Activated CD4-positive, alpha-beta T cell treated with anti-CD3 and anti-CD28 coated beads for 36 hours (primary cell): ENCODE results near the gene ASTN2. TPM values are rescaled to one million over a fixed set of nuclear protein-coding genes. Genes with fewer than 3 reads are reported as not detected.

ENCODE experiments used
- ATAC-seq: fragments of 200-7000 bp; cut with Tn5 transposase; one replicate; pipeline ENCODE4 v1.10.0; 2021; ENCODE audit warnings: mild to moderate bottlenecking, moderate library complexity
- CTCF ChIA-PET: fragments of 350-600 bp; sonication (Branson Sonifier 250); formaldehyde crosslinking; loops from one replicate; lab custom pipeline; 2021; ENCODE audit warnings: antibody characterized with exemption; lab: Charles Lee
- POLR2A ChIA-PET: fragments of 350-600 bp; sonication (Branson Sonifier 250); formaldehyde crosslinking; loops from one replicate; lab custom pipeline; 2021; ENCODE audit warnings: antibody characterized with exemption, inconsistent platforms; lab: Charles Lee
- DNase-seq: peaks from one replicate; pipeline ENCODE4 v3.0.0-alpha.2; 2020
- H3K27ac Mint-ChIP-seq: one replicate; pipeline ENCODE4 v1.8.0; 2021; ENCODE audit warnings: mixed read lengths
- H3K27me3 Mint-ChIP-seq: one replicate; pipeline ENCODE4 v1.8.0; 2021; ENCODE audit warnings: mixed read lengths
- H3K36me3 Mint-ChIP-seq: one replicate; pipeline ENCODE4 v1.8.0; 2021; ENCODE audit warnings: low read depth, mixed read lengths
- H3K4me1 Mint-ChIP-seq: one replicate; pipeline ENCODE4 v1.8.0; 2021; ENCODE audit warnings: mixed read lengths
- H3K4me3 Mint-ChIP-seq: one replicate; pipeline ENCODE4 v1.8.0; 2021; ENCODE audit warnings: mild to moderate bottlenecking, moderate library complexity, mixed read lengths
- H3K9me3 Mint-ChIP-seq: one replicate; pipeline ENCODE4 v1.8.0; 2021; ENCODE audit warnings: low read depth, mixed read lengths
- intact Hi-C, 2 experiments: fragments of 100-400 bp; cut with DNase I in 1 of 2; cut with micrococcal nuclease in 1 of 2; formaldehyde crosslinking; loops; one replicate each; pipeline versions ENCODE4 v1.14.2 to v1.15.1; 2022 to 2024; cut with DNase I, micrococcal nuclease
- total RNA-seq, 2 experiments: library from RNA; stranded (reverse); gene quantifications; one replicate each; pipeline ENCODE4 v1.2.3, GENCODE V29; 2021

ASTN2 gene
- total RNA-seq, 2 experiments from 2014 or later = 3.0 to 4.2 TPM

GRCh38 chr9:117153021-117153420, 261.8 kb downstream of the ASTN2 start:
- Mint-ChIP-seq H3K4me3 (no peak overlapping the region), H3K36me3 (no peaks in the 10 kb centered on the region), H3K27me3 (no peaks in the 10 kb centered on the region), H3K4me1 (no peaks in the 10 kb centered on the region), H3K9me3 (no peaks in the 10 kb centered on the region), H3K27ac (no peak overlapping the region)
- intact Hi-C loops = no loop called here
- ATAC-seq (no peak), DNase-seq (no peak)
- ChIA-PET CTCF (no interaction called here), POLR2A (no interaction called here)

- Mint-ChIP-seq H3K27ac (no peak overlapping the region), H3K36me3 (no peaks in the 10 kb centered on the region), H3K4me3 (no peak overlapping the region), H3K4me1 (no peaks in the 10 kb centered on the region), H3K27me3 (no peaks in the 10 kb centered on the region), H3K9me3 (no peaks in the 10 kb centered on the region)
- ATAC-seq (no peak), DNase-seq (no peak)
- CTCF ChIA-PET = no interaction called here
- POLR2A ChIA-PET = no interaction called here
- intact Hi-C loops = no loop called here
These were observed 263.1 kb downstream of the ASTN2 start for GRCh38 chr9:117151716-117152115.

DNA sequence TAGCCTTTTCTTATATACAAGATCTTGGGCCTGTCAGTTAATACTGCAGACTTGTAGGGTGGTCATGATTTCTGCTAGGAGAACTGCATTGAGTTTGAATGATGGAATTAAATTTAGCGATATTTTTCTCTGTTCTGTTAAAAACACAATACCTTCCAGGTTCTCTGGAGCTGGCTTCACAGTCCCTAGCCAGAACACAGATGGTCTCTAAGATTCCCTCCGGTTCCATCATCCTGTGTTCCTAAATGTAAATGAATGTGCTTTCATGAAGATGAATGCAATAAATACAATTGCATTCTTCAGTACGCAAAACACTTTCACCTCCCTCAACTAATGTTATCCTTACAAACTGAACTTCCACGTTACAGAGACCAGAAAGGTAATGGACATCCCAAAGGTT, 264.9 kb downstream of the ASTN2 start:
- H3K36me3 Mint-ChIP-seq = no peaks in the 10 kb centered on the region
- no peaks in the 10 kb centered on the region for H3K4me1 Mint-ChIP-seq
- ChIA-PET POLR2A (no interaction called here), CTCF (no interaction called here)
- intact Hi-C loops = no loop called here
- no peak overlapping the region for H3K4me3 Mint-ChIP-seq
- no peak for ATAC-seq
- H3K9me3 Mint-ChIP-seq = no peaks in the 10 kb centered on the region
- H3K27ac Mint-ChIP-seq = no peak overlapping the region
- no peaks in the 10 kb centered on the region for H3K27me3 Mint-ChIP-seq
- no peak for DNase-seq

DNA sequence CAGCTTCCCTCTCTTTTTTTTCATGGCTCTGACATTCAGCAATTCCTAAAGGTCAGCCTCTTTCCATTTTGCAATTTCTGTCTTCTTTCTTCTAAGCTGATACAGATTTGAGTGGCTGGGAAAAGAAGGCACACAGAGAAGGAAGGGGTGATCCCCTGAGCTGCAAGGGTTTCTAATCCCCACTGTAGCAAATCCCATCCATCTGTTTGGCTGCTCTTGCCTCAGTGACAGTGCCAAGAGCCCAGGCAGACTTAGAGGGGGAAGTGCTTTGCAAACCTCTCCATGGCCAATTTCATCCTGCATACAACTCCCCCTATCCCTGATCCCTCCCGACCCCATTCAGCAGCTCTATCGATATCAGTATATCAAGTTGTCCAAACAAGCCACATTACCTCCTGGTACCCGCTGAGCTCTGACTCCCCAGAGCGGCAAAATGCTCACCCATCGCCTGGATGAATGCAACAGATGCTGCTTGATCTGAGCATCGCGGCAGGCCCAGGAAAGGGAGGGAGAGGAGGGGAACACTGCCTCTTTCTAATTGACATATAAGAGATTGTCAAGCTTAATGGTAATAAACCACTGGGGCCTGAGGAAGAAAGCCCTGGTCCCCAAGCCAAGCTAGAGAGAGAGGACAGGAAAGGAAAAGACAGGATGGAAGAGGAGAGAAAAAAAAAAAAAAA, 268.9 kb downstream of the ASTN2 start:
- H3K27me3 Mint-ChIP-seq = no peaks in the 10 kb centered on the region
- ChIA-PET CTCF (interaction anchor here (0.6 kb wide), 2 partner anchors 17 to 40 kb away, joined by 3 to 4 read pairs; no protein-coding TSS in a partner anchor), POLR2A (interaction anchor here (0.7 kb wide), 1 partner anchor 308 kb away, joined by 3 read pairs; no protein-coding TSS in a partner anchor)
- no peaks in the 10 kb centered on the region for H3K36me3 Mint-ChIP-seq
- intact Hi-C loops = no loop called here
- no peak overlapping the region for H3K27ac Mint-ChIP-seq
- H3K4me1 Mint-ChIP-seq = no peaks in the 10 kb centered on the region
- DNase-seq (no peak), ATAC-seq (no peak)
- peaks cover 1% of the 10 kb centered on the region for H3K9me3 Mint-ChIP-seq
- no peak overlapping the region for H3K4me3 Mint-ChIP-seq

DNA sequence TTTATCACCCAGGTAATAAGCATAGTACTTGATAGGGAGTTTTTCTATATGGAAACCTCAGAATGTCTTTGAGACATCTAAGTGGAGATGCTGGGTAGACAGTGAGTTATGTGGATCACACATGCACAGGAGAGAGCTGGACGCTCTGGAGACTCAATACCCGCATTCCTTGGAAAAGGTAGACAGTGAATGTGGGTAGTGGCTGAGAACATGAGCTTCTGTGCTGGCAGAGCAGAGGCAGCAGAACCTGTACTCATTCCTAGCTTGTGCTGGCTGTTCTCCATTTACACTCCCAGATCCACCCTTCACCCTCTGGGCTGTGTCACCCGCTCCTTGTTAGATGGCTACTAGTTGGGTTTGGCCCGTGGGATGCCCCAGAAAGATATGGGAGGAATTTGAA, 269.8 kb downstream of the ASTN2 start:
- no peak for DNase-seq
- Mint-ChIP-seq H3K4me1 (no peaks in the 10 kb centered on the region), H3K4me3 (no peak overlapping the region), H3K36me3 (no peaks in the 10 kb centered on the region), H3K27ac (no peak overlapping the region), H3K27me3 (no peaks in the 10 kb centered on the region), H3K9me3 (peaks cover 1% of the 10 kb centered on the region)
- intact Hi-C loops = no loop called here
- ChIA-PET CTCF (no interaction called here), POLR2A (no interaction called here)
- ATAC-seq = no peak

- Mint-ChIP-seq H3K27me3 (no peaks in the 10 kb centered on the region), H3K36me3 (no peaks in the 10 kb centered on the region), H3K4me3 (no peak overlapping the region), H3K9me3 (no peaks in the 10 kb centered on the region), H3K27ac (no peak overlapping the region), H3K4me1 (no peaks in the 10 kb centered on the region)
- ChIA-PET POLR2A (no interaction called here), CTCF (no interaction called here)
- no peak for ATAC-seq
- intact Hi-C loops = no loop called here
- no peak for DNase-seq
These were observed 276.6 kb downstream of the ASTN2 start for GRCh38 chr9:117138231-117138630.

- intact Hi-C loops = no loop called here
- POLR2A ChIA-PET = no interaction called here
- no peak for ATAC-seq
- Mint-ChIP-seq H3K27ac (no peak overlapping the region), H3K4me3 (no peak overlapping the region), H3K27me3 (no peaks in the 10 kb centered on the region), H3K9me3 (no peaks in the 10 kb centered on the region), H3K4me1 (no peaks in the 10 kb centered on the region), H3K36me3 (no peaks in the 10 kb centered on the region)
- no peak for DNase-seq
- CTCF ChIA-PET = no interaction called here
These were observed 278.4 kb downstream of the ASTN2 start for GRCh38 chr9:117136461-117136860.

GRCh38 chr9:117135501-117136098, 279.3 kb downstream of the ASTN2 start:
- peaks cover 2% of the 10 kb centered on the region for H3K9me3 Mint-ChIP-seq
- intact Hi-C loops = no loop called here
- no peaks in the 10 kb centered on the region for H3K4me1 Mint-ChIP-seq
- no peak overlapping the region for H3K27ac Mint-ChIP-seq
- CTCF ChIA-PET = no interaction called here
- POLR2A ChIA-PET = no interaction called here
- ATAC-seq (no peak), DNase-seq (no peak)
- H3K36me3 Mint-ChIP-seq = no peaks in the 10 kb centered on the region
- H3K27me3 Mint-ChIP-seq = no peaks in the 10 kb centered on the region
- H3K4me3 Mint-ChIP-seq = no peak overlapping the region

DNA sequence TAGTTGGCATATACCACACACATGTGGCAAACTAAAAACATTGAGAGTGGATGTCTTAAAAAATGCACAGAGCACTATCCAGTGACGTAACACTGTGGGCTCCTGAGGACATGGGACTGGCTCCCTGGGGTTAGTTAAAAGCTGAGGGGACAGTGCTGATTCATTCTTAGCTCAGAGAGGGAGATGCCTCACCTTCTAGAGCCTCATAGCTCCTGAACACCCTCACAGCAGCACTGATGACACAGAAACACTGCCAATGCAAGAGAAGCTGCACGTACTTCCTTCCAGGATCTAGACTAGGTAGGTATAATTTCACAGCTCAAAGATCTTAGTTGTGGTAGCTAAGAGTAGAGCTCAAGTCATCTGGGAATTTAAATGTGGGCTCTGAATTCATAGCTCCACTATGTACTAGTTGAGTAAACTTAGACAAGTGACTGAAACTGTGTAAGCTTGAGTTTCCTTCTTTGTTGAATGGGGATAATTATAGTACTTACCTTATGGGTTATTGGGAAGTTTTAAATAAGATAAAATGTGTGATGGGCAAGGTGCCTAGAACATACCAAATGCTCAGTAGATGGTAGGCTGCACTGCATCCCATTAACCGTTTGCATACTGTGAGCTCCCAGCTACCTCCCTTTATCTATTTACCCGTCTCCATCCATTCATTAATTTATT, 279.9 kb downstream of the ASTN2 start:
- no peaks in the 10 kb centered on the region for H3K36me3 Mint-ChIP-seq
- POLR2A ChIA-PET = no interaction called here
- H3K9me3 Mint-ChIP-seq = peaks cover 2% of the 10 kb centered on the region
- no peaks in the 10 kb centered on the region for H3K27me3 Mint-ChIP-seq
- no peak overlapping the region for H3K27ac Mint-ChIP-seq
- CTCF ChIA-PET = no interaction called here
- intact Hi-C loops = no loop called here
- DNase-seq = no peak
- no peak for ATAC-seq
- no peaks in the 10 kb centered on the region for H3K4me1 Mint-ChIP-seq
- no peak overlapping the region for H3K4me3 Mint-ChIP-seq

DNA sequence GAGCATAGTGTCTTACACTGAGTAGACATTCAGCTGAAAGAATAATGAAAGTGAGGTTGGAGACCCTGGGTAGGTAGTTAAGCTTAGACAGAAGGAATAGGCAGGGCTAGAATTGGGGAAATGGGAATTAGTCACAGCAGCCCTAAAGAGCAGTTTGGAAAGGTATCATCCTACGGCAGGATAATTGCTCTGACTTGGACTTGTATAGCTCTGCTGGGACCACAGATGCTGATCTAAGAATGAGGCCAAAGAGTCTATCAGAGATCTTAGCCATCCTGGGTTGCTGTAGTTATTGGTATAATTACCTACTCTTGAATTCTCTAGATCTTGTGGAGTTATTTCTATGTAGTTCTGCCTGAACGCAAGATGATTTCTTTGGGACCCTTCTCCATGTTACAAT, 288.0 kb downstream of the ASTN2 start:
- intact Hi-C loops = no loop called here
- DNase-seq (no peak), ATAC-seq (no peak)
- CTCF ChIA-PET = no interaction called here
- peaks cover 4% of the 10 kb centered on the region for H3K27me3 Mint-ChIP-seq
- no peak overlapping the region for H3K27ac Mint-ChIP-seq
- POLR2A ChIA-PET = no interaction called here
- H3K36me3 Mint-ChIP-seq = no peaks in the 10 kb centered on the region
- no peaks in the 10 kb centered on the region for H3K4me1 Mint-ChIP-seq
- peaks cover 7% of the 10 kb centered on the region for H3K9me3 Mint-ChIP-seq
- H3K4me3 Mint-ChIP-seq = no peak overlapping the region

- Mint-ChIP-seq H3K4me1 (no peaks in the 10 kb centered on the region), H3K27me3 (peaks cover 4% of the 10 kb centered on the region), H3K9me3 (peaks cover 7% of the 10 kb centered on the region), H3K27ac (no peak overlapping the region), H3K4me3 (no peak overlapping the region), H3K36me3 (no peaks in the 10 kb centered on the region)
- DNase-seq = no peak
- POLR2A ChIA-PET = no interaction called here
- CTCF ChIA-PET = no interaction called here
- intact Hi-C loops = no loop called here
- ATAC-seq = no peak
These were observed 289.3 kb downstream of the ASTN2 start for GRCh38 chr9:117125531-117125930.

GRCh38 chr9:117123729-117124128, 291.1 kb downstream of the ASTN2 start:
- CTCF ChIA-PET = no interaction called here
- no peaks in the 10 kb centered on the region for H3K36me3 Mint-ChIP-seq
- peaks cover 2% of the 10 kb centered on the region for H3K4me1 Mint-ChIP-seq
- POLR2A ChIA-PET = no interaction called here
- ATAC-seq (no peak), DNase-seq (no peak)
- intact Hi-C loops = no loop called here
- no peak overlapping the region for H3K27ac Mint-ChIP-seq
- peaks cover 4% of the 10 kb centered on the region for H3K27me3 Mint-ChIP-seq
- H3K9me3 Mint-ChIP-seq = peaks cover 8% of the 10 kb centered on the region
- no peak overlapping the region for H3K4me3 Mint-ChIP-seq
